HG03457 (cell line): ENCODE measurements around the gene MARK1.

Experiments used
- ATAC-seq: cut with Tn5 transposase; IDR thresholded peaks from one replicate; pipeline ENCODE4 v1.9.1; 2021; ENCODE audit warnings: moderate number of reproducible peaks; ENCODE audit not compliant: unreplicated experiment

Gene MARK1

DNA sequence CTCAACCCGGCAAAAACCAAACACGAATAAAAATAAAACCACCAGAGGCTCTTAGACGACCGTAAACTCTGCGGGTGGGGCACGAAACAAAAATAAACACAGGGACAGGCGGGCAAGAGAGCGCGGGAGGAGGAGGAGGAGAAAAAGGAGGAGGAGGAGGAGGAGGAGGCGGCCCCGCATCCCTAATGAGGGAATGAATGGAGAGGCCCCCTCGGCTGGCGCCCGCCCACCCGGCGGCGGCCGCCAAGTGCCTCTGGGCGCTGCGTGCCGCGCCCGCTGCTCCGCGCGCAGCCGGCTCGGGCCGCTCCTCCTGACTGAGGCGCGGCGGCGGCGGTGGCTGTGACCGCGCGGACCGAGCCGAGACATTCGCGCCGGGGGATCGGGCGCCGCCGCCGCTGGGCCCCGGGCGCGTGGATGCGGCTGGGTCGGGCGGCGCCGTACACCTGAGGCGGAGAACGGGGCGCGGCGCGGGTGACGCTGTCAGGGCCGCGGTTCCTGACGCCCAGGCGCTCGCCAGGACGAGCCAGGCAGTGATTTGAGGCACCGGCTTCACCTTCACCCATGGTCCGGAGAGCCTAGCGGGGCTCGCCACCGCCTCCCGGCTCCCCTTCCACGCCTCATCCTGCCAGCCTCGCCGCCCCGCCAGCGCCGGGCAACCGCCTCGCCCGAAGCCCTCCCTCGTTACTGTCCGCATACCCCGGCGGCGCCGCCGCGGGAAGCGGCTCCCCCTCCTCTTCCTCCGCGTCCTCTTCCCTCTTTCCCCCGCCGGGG lies at the start of gene MARK1:
Gene MARK1 (plus strand): TSS at position 229 of the 771 bp plus-strand sequence. CDS start 687 bp downstream, outside the sequence.
- ATAC-seq = no peak

DNA sequence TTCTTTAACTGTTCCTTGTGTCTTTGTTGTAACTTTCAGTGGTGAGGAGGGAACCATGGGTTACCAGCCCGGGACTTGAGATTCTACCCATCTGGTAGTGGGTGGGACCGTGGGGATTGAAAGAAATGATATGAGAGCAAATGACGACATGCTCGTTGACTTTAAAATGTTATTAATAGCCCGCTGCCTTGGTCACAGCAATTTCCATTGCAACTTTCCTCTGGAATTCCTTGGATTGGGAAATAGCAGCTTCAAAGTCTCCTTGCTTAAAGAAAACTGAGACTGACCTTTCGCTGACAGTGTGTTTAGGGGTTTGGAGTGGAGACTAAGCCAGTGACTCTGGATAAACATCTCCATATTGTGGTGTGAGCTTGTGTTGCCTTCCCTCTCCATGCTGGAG lies 44.2 kb upstream of the MARK1 start:
- ATAC-seq = no peak

DNA sequence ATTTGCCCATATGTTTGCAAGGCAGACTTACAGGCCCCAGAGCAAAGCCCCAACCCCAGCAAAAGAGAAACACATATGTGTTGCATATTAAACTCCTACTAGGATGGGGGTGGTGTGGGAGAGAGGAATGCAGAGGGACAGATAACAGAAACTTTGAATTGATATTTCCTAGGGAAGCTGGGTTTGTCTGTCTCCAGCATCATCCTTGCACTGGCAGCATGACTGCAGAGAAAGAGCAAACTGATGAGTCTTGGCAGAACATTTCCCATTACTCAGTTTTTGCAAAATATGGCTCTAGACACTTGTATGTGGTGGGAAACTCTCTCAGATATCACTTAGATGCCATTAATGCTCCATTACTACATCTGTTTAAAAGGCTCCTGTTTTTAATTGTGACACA lies 43.8 kb upstream of the MARK1 start:
- no peak for ATAC-seq

DNA sequence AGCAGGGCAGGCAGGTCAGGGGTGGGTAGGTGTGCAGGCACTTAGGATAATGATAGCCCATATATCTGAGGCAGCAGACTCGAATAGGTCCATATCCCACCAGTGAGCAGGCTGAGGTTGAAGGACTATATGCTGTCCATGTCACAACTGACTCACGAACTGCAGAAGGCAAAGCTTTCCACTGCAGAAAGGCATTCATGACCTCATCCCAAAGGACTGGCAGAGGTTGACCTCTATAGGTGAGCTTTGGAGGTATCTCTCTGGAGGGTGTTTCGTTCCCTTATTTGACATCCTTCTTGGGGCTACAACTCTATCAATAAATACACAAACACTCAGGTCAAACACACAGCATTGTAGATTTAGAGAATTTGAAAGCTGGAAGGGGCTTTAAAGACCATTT lies 42.8 kb upstream of the MARK1 start:
- no peak for ATAC-seq

DNA sequence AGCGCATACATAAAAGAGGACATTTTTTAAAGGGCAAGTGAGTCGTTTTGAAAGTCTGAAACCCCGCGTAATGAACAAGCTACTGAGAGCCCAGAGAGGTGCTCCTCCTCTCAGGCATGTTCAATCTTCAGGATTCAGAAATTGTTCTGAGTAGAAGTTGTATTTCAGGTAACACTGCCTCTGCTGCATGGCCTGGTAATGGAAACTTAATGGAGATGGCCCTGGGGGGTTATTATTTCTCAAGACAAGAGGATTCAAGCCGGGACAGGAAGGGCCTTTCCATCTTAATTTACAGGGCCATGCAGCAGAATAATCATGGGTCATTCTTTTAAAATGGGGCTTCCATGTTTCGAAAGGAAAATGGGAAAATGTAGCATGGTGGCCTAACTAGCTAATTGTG lies 42.1 kb upstream of the MARK1 start:
- no peak for ATAC-seq

DNA sequence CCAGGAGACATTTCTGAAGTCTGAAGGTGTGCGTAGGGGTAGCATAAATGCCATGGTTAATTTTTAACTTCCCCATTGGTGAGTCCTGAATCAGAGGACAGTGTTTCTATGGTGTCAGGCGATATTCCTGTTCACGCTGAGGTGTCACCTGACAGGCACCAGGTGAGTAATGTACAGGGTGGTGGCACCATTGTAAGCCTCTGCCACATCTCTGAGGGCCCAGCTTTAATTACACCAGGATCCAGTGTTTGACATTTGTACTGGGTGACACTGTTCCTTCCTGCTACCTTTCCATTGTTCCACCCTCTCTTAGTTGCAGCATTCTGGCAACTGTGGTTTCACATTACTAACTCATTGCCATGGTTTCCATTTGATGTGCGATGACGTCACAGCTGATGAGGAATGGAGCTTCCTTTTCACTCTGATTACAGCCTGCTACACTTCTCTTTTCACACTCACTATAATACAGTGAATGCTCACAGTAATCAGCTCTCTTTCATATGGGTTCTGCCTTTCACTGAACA lies 40.6 kb upstream of the MARK1 start:
- no peak for ATAC-seq

GRCh38 chr1:220491891-220492290 lies 36.0 kb upstream of the MARK1 start:
- no peak for ATAC-seq

DNA sequence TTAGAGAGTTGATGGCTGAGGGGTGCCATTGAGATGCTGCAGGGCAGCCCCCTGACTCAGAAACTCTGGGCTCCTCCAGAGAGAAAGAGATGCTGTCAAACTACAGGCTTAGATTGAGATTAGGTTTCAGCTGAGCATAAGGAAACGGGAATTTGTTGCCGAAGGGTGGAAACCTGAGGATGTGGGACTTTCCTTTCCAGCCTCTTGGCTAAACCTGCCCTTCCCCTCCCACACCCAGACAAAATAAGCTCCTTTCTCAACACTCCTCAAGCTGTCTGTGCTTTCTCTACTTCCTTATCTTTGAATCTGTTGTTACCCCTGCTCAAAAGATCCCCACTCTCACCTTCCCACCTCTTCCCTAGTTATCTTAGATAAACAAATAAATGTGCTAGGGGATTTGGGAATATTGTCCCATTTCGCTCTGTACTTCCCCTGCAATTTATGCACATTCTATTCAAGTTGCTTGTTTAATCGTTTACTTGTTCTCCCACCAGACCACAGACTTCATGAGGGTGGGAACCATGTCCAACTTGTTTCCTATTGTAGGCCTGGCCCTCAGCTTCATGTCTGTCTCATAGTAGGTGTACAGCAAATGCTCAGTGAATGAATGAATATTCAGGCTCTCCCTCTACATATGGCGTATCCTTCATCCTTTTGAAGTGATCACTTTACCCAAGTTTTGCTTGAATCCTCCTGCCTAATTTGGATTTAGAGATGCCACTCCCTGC lies 30.6 kb upstream of the MARK1 start:
- no peak for ATAC-seq

DNA sequence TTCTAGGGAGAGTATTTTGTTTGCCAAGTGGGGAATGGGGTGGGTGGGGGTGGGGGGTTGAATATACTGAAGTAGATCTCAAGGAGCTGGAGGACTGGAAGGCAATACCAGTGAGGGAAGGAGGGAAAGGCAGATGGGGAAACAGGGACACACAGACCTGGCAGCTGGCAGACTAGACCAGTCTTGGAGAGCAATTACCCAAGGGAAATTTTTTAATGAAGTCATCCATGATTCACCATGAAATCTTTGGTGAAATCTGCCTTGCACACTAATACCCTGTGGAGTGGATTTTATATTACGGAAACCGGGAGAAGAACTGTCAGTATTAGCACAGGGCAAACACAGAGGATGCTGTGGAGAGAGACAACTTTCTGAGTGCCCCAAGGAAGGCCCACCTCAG lies 29.7 kb upstream of the MARK1 start:
- no peak for ATAC-seq

- no peak for ATAC-seq
Measured at GRCh38 chr1:220500372-220500771, 27.6 kb upstream of the MARK1 start.

GRCh38 chr1:220504329-220504728 lies 23.6 kb upstream of the MARK1 start:
- no peak for ATAC-seq

- no peak for ATAC-seq
Measured at GRCh38 chr1:220507085-220507484, 20.9 kb upstream of the MARK1 start.

DNA sequence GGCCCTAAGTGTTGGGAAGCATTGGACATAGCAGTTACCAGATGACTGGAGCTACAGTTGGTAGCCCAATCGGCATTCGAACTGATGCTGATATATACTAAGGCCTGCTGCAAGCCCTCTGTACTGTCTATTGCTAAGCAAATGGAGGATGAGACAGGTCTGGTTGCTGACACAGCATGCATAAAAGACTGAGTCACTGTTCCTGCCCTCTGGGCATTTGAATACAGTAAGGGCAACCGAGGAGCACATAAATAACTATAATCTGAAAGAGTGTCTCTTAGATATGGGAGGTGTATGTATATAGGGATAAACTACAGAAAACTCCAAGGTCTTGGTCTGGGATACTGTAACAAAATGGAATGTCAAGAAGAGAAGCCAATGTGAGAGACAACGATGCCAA lies 16.8 kb upstream of the MARK1 start:
- ATAC-seq = no peak

- no peak for ATAC-seq
Measured at GRCh38 chr1:220511785-220512184, 16.2 kb upstream of the MARK1 start.

GRCh38 chr1:220513834-220514233 lies 14.1 kb upstream of the MARK1 start:
- no peak for ATAC-seq

DNA sequence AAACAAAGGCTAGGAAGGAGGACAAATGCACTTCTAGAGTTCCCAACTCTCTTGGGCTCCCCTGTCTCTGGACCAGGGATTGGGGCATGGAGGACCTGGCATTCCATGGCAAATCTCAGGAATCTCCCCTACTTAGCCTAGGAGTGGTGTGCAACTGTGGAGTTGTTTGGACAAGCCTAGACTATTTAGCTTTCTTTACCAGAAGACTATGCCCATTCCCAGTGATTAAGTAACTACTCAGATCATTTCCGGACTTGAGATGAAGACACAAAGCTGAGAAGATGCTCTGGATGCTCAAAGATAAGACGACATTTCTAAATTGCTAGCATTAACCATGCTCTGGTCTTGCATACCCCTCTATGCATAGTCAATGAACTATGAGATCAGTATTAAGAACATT lies 13.7 kb upstream of the MARK1 start:
- ATAC-seq = no peak

DNA sequence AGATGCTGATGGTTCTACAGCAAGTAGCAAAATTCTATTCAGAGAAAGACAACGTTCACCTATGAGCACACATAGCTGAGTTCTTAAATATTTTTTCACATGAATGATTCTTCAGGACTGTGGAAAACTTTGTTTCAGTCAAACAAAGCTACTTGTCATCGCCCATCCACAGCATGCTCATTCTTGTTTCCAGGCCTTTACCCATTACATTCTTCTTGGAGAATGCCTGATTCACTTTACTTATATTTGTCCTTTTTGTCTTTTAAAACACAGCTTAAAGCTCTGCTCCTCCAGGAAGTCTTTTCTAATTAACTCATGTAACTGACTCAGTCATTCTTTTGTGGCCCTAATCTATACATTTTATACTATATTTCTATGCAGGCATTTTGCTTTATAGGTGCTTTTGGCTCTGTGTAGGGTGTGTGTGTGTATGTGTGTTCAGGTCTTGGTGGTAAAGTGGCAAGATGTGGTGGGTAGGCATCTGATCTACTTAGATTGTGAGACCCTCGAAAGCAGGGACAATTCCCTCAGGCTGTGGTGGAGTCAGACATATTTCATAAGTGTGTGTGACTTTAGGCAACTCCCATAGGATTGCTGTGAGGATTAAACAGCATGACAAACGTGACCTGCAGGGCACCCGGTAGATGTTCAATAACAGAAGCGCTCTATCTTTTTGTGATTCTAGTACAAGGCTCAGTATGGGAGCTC lies 11.8 kb upstream of the MARK1 start:
- no peak for ATAC-seq

- ATAC-seq = no peak
Measured at GRCh38 chr1:220516722-220517042, 11.3 kb upstream of the MARK1 start.

DNA sequence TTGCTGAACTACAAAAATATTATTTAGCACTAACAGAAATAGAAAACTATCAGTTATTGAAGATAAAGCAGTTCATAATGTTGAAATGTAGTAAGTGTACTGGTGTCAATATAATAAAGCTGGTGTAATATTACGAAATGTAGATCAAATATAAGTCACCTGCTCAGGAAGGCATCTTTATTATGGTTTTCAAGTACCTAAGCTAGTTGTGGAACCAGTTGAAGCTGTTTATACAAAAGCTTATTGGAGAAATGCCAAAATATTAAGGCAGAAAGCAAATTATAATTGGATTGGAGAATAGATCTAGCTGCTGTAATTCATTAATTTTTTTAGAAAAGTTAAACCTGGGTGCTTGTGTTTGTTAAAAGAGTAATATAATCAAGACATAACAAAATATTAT lies 6.2 kb upstream of the MARK1 start:
- ATAC-seq = no peak

- ATAC-seq = no peak
Measured at GRCh38 chr1:220526294-220526693, 1.6 kb upstream of the MARK1 start.

GRCh38 chr1:220527279-220527907 lies 543 bp upstream of the MARK1 start:
- no peak for ATAC-seq
